Natural killer cell (primary cell): ENCODE data around the gene NDUFA13. TPM values are rescaled to one million over a fixed set of nuclear protein-coding genes. Genes with fewer than 3 reads are reported as not detected.

Source experiments
- ATAC-seq, 3 donors: fragments of 150-1000 bp in 2 of 3; fragments of 200-7000 bp in 1 of 3; cut with Tn5 transposase; 1 replicate in 1 of 3; 2 replicates in 2 of 3; pipeline ENCODE4 v1.10.0; 2021; ENCODE audit warnings: mild to moderate bottlenecking in 2 of 3, moderate library complexity in 2 of 3
- DNase-seq, 2 donors: peaks; one replicate each; pipeline versions ENCODE4 v3.0.0 to v3.0.0-alpha.2; 2013 to 2021; ENCODE audit warnings: mixed read lengths in 1 of 2
- H3K27ac ChIP-seq: one replicate; pipeline ENCODE4 v1.5.1; 2013; ENCODE audit warnings: mild to moderate bottlenecking, low read length
- H3K27me3 ChIP-seq: one replicate; pipeline ENCODE4 v1.6.1; 2013; ENCODE audit warnings: low read length; ENCODE audit not compliant: control insufficient read depth, insufficient read depth
- H3K36me3 ChIP-seq: one replicate; pipeline ENCODE4 v1.6.1; 2013; ENCODE audit warnings: low read length; ENCODE audit not compliant: control insufficient read depth, insufficient read depth
- H3K4me1 ChIP-seq: one replicate; pipeline ENCODE4 v1.6.1; 2013; ENCODE audit warnings: low read length; ENCODE audit not compliant: control insufficient read depth, insufficient read depth
- H3K4me3 ChIP-seq: one replicate; pipeline ENCODE4 v1.5.1; 2013; ENCODE audit warnings: low read length
- H3K9me3 ChIP-seq: one replicate; pipeline ENCODE4 v1.6.1; 2013; ENCODE audit warnings: low read length; ENCODE audit not compliant: control insufficient read depth, insufficient read depth
- H3K27ac Mint-ChIP-seq, 2 donors: one replicate each; pipeline ENCODE4 v1.8.0; 2022; ENCODE audit warnings: mild to moderate bottlenecking in 2 of 2, mixed read lengths in 2 of 2, moderate library complexity in 1 of 2
- H3K27me3 Mint-ChIP-seq, 2 donors: one replicate each; pipeline ENCODE4 v1.8.0; 2022; ENCODE audit warnings: low read depth in 2 of 2, mixed read lengths in 2 of 2
- H3K36me3 Mint-ChIP-seq: one replicate; pipeline ENCODE4 v1.8.0; 2022; ENCODE audit warnings: mixed read lengths
- H3K4me1 Mint-ChIP-seq, 2 donors: one replicate each; pipeline ENCODE4 v1.8.0; 2022; ENCODE audit warnings: mixed read lengths in 2 of 2
- H3K4me3 Mint-ChIP-seq: one replicate; pipeline ENCODE4 v1.8.0; 2022; ENCODE audit warnings: mild to moderate bottlenecking, moderate library complexity, mixed read lengths
- H3K9me3 Mint-ChIP-seq, 2 donors: one replicate each; pipeline ENCODE4 v1.8.0; 2022; ENCODE audit warnings: mixed read lengths in 2 of 2
- CTCF ChIP-seq: fragments of 200-600 bp; IDR thresholded peaks from one replicate; pipeline ENCODE4 v1.8.0; 2022; ENCODE audit warnings: antibody characterized with exemption
- WGBS: methylation state at CpG from one replicate; pipeline ENCODE4 v1.1.7; 2013; ENCODE audit warnings: missing lambda C conversion rate; ENCODE audit not compliant: insufficient coverage; 5-methylcytosine and 5-hydroxymethylcytosine counted together
- intact Hi-C: fragments of 100-400 bp; cut with micrococcal nuclease; formaldehyde crosslinking; loops from one replicate; pipeline ENCODE4 v1.14.2; 2022
- total RNA-seq, 4 donors: library from RNA; stranded (reverse); fragments of 120-200 nt in 1 of 4; gene quantifications; one replicate each; pipeline versions ENCODE4 v1.2.3 to v1.2.4, GENCODE V29; 2013 to 2022

Gene NDUFA13
- total RNA-seq, 3 donors from 2014 or later (not counting 1 experiment from before 2014, with no cell fraction given) = 165 to 191 (median 188) TPM

GRCh38 chr19:19543101-19543500 is 27.1 kb downstream of the NDUFA13 start:
- 97% methylated on average over 13 of the region's 13 CpGs for WGBS
- no peak overlapping the region for H3K4me3 Mint-ChIP-seq
- H3K27ac Mint-ChIP-seq = no peak overlapping the region
- Histone ChIP-seq H3K27me3 (peaks cover 16% of the 10 kb centered on the region), H3K9me3 (no peaks in the 10 kb centered on the region), H3K4me3 (no peak overlapping the region), H3K4me1 (peaks cover 29% of the 10 kb centered on the region), H3K36me3 (no peaks in the 10 kb centered on the region), H3K27ac (no peak overlapping the region)
- intact Hi-C loops = no loop called here
- DNase-seq = no peak
- peaks cover 0 to 12% of the 10 kb centered on the region in 2 donors for H3K27me3 Mint-ChIP-seq
- H3K36me3 Mint-ChIP-seq = no peaks in the 10 kb centered on the region
- H3K9me3 Mint-ChIP-seq = no peaks in the 10 kb centered on the region
- ATAC-seq = no peak
- no peak for TF ChIP-seq CTCF
- peaks cover 9 to 25% of the 10 kb centered on the region in 2 donors for H3K4me1 Mint-ChIP-seq

- Mint-ChIP-seq H3K27ac (no peak overlapping the region), H3K4me3 (no peak overlapping the region), H3K27me3 (peaks cover 0 to 10% of the 10 kb centered on the region in 2 donors), H3K9me3 (no peaks in the 10 kb centered on the region), H3K4me1 (peaks cover 5 to 22% of the 10 kb centered on the region in 2 donors), H3K36me3 (no peaks in the 10 kb centered on the region)
- no peaks in the 10 kb centered on the region for H3K36me3 ChIP-seq
- H3K27ac ChIP-seq = no peak overlapping the region
- intact Hi-C loops = no loop called here
- WGBS = 92% methylated on average over 19 of the region's 19 CpGs
- H3K9me3 ChIP-seq = no peaks in the 10 kb centered on the region
- no peak overlapping the region for H3K4me3 ChIP-seq
- H3K4me1 ChIP-seq = peaks cover 24% of the 10 kb centered on the region
- no peak for TF ChIP-seq CTCF
- ATAC-seq = no peak
- H3K27me3 ChIP-seq = peaks cover 13% of the 10 kb centered on the region
- DNase-seq = no peak
These were observed 27.6 kb downstream of the NDUFA13 start for GRCh38 chr19:19543640-19544039.

- TF ChIP-seq CTCF = no peak
- intact Hi-C loops = no loop called here
These were observed 28.4 kb downstream of the NDUFA13 start for GRCh38 chr19:19544257-19544953.

More at GRCh38 chr19:19544257-19544953, 28.4 kb downstream of the NDUFA13 start:
- Mint-ChIP-seq H3K9me3 (no peaks in the 10 kb centered on the region), H3K36me3 (no peaks in the 10 kb centered on the region), H3K27me3 (peaks cover 0 to 9% of the 10 kb centered on the region in 2 donors), H3K4me3 (no peak overlapping the region), H3K4me1 (peaks cover 0 to 16% of the 10 kb centered on the region in 2 donors), H3K27ac (no peak overlapping the region)
- Histone ChIP-seq H3K4me3 (no peak overlapping the region), H3K4me1 (peaks cover 20% of the 10 kb centered on the region), H3K27ac (no peak overlapping the region), H3K36me3 (no peaks in the 10 kb centered on the region), H3K9me3 (no peaks in the 10 kb centered on the region), H3K27me3 (peaks cover 13% of the 10 kb centered on the region)
- 86% methylated on average over 75 of the region's 75 CpGs for WGBS
- ATAC-seq = no peak
- DNase-seq = no peak
